Liver (tissue), 9 donors: Measurements from ENCODE around the gene CA11. TPM values are rescaled to one million over a fixed set of nuclear protein-coding genes. Genes with fewer than 3 reads are reported as not detected.

Source experiments
- DNase-seq: peaks from one replicate; pipeline ENCODE4 v3.0.0-alpha.2; 2017; ENCODE audit warnings: low spot score
- H3K27ac ChIP-seq, 2 donors: one replicate each; pipeline ENCODE4 v1.7.0; 2013; ENCODE audit warnings: inconsistent platforms in 2 of 2, low read length in 2 of 2, control low read depth in 1 of 2, low read depth in 1 of 2, mild to moderate bottlenecking in 1 of 2
- H3K27me3 ChIP-seq, 4 donors: one replicate each; pipeline versions ENCODE4 v1.6.1 to v1.7.0; 2013; ENCODE audit warnings: low read length in 3 of 4, inconsistent platforms in 1 of 4, mild to moderate bottlenecking in 1 of 4, moderate library complexity in 1 of 4; ENCODE audit not compliant: control insufficient read depth in 4 of 4, insufficient read depth in 4 of 4
- H3K36me3 ChIP-seq, 4 donors: one replicate each; pipeline versions ENCODE4 v1.6.1 to v1.7.0; 2013; ENCODE audit warnings: low read length in 3 of 4, mild to moderate bottlenecking in 3 of 4, low read depth in 1 of 4, moderate library complexity in 1 of 4; ENCODE audit not compliant: control insufficient read depth in 4 of 4, insufficient read depth in 3 of 4
- H3K4me1 ChIP-seq, 4 donors: one replicate each; pipeline versions ENCODE4 v1.6.1 to v1.7.0; 2013; ENCODE audit warnings: low read length in 3 of 4, mild to moderate bottlenecking in 3 of 4, moderate library complexity in 1 of 4; ENCODE audit not compliant: control insufficient read depth in 4 of 4, insufficient read depth in 4 of 4
- H3K4me3 ChIP-seq, 3 donors: one replicate each; pipeline versions ENCODE4 v1.6.1 to v1.7.0; 2013; ENCODE audit warnings: low read length in 3 of 3, control low read depth in 1 of 3, low read depth in 1 of 3, mild to moderate bottlenecking in 1 of 3
- H3K9ac ChIP-seq, 2 donors: one replicate each; pipeline ENCODE4 v1.7.0; 2013; ENCODE audit warnings: low read length in 2 of 2, mild to moderate bottlenecking in 2 of 2, moderate library complexity in 2 of 2, control low read depth in 1 of 2, low read depth in 1 of 2
- H3K9me3 ChIP-seq, 4 donors: one replicate each; pipeline versions ENCODE4 v1.6.1 to v1.7.0; 2013; ENCODE audit warnings: low read length in 3 of 4; ENCODE audit not compliant: control insufficient read depth in 4 of 4
- ATF3 ChIP-seq: IDR thresholded peaks from 2 replicates; pipeline ENCODE4 v1.6.1; 2016; ENCODE audit warnings: antibody characterized with exemption
- EGR1 ChIP-seq, 2 donors: IDR thresholded peaks; 2 replicates each; pipeline ENCODE4 v1.6.1; 2016 to 2018; ENCODE audit warnings: antibody characterized with exemption in 2 of 2, low read depth in 2 of 2
- FOXA1 ChIP-seq: IDR thresholded peaks from 2 replicates; pipeline ENCODE4 v1.6.1; 2016; ENCODE audit warnings: antibody characterized with exemption
- GABPA ChIP-seq, 2 donors: IDR thresholded peaks in 1 of 2; conservative IDR thresholded peaks in 1 of 2; 2 replicates each; pipeline ENCODE4 v1.6.1; 2016; ENCODE audit warnings: antibody characterized with exemption in 2 of 2, mild to moderate bottlenecking in 1 of 2, moderate library complexity in 1 of 2
- HNF4A ChIP-seq, 2 donors: conservative IDR thresholded peaks; 2 replicates each; pipeline ENCODE4 v1.6.1; 2016; ENCODE audit warnings: antibody characterized with exemption in 2 of 2, mild to moderate bottlenecking in 2 of 2
- HNF4G ChIP-seq: IDR thresholded peaks from 2 replicates; pipeline ENCODE4 v1.6.1; 2016; ENCODE audit warnings: antibody characterized with exemption
- JUND ChIP-seq, 2 donors: IDR thresholded peaks; 2 replicates each; pipeline ENCODE4 v1.6.1; 2016; ENCODE audit warnings: antibody characterized with exemption in 2 of 2
- MAX ChIP-seq: IDR thresholded peaks from 2 replicates; pipeline ENCODE4 v1.6.1; 2016; ENCODE audit warnings: antibody characterized with exemption
- NR2F2 ChIP-seq: IDR thresholded peaks from 2 replicates; pipeline ENCODE4 v1.6.1; 2016; ENCODE audit warnings: antibody characterized with exemption
- RAD21 ChIP-seq, 2 donors: IDR thresholded peaks; 2 replicates each; pipeline ENCODE4 v1.6.1; 2016; ENCODE audit warnings: antibody characterized with exemption in 2 of 2, mild to moderate bottlenecking in 2 of 2
- REST ChIP-seq: IDR thresholded peaks from 2 replicates; pipeline ENCODE4 v1.6.1; 2016; ENCODE audit warnings: antibody characterized with exemption, mild to moderate bottlenecking
- TAF1 ChIP-seq: conservative IDR thresholded peaks from 2 replicates; pipeline ENCODE4 v1.6.1; 2016; ENCODE audit warnings: antibody characterized with exemption, mild to moderate bottlenecking
- ZBTB33 ChIP-seq: IDR thresholded peaks from 2 replicates; pipeline ENCODE4 v1.6.1; 2016; ENCODE audit warnings: antibody characterized with exemption
- WGBS: extraction: QIAGEN DNeasy Blood & Tissue Kit; methylation state at CpG from one replicate; pipeline ENCODE4 v1.1.7; 2013; 5-methylcytosine and 5-hydroxymethylcytosine counted together
- polyA plus RNA-seq, 2 donors: library from polyadenylated mRNA; stranded (reverse) in 1 of 2; unstranded in 1 of 2; fragments of 200-250 nt in 1 of 2; fragments of >200 nt in 1 of 2; fragmentation: Nextera tagmentation in 1 of 2; extraction: Ambion mirVana in 1 of 2; gene quantifications; one replicate each; pipeline versions ENCODE4 v1.2.1 to v1.2.3, GENCODE V29; 2013 to 2015
- total RNA-seq, 2 donors: library from RNA; depleted of rRNA; stranded (reverse); fragments of >200 nt; gene quantifications; one replicate each; pipeline ENCODE4 v1.2.3, GENCODE V29; 2014
- donor health status: healthy.
- donor health status: healthy.
- donor health status: healthy.
- donor health status: healthy.
- donor health status: healthy.

CA11 gene
- total and polyA plus RNA-seq, 4 donors, result 0.09 to 1.1 (median 0.34) TPM

GRCh38 chr19:48603449-48603848 lies 42.5 kb downstream of the CA11 start:
- DNase-seq, result no peak

GRCh38 chr19:48603001-48603400 lies 43.0 kb downstream of the CA11 start:
- H3K27ac ChIP-seq, result no peak overlapping the region
- no peaks in the 10 kb centered on the region for H3K4me1 ChIP-seq
- 84% methylated on average over 9 of the region's 9 CpGs for WGBS
- no peak overlapping the region for H3K9ac ChIP-seq
- DNase-seq, result no peak
- no peaks in the 10 kb centered on the region for H3K36me3 ChIP-seq
- H3K27me3 ChIP-seq, result no peaks in the 10 kb centered on the region
- TF ChIP-seq TAF1 (no peak), HNF4A (conservative IDR thresholded peaks at IDR 0.05) (no peak), MAX (no peak), ATF3 (no peak), ZBTB33 (no peak), GABPA (IDR thresholded peaks at IDR 0.05 in 1 of 2, conservative IDR thresholded peaks at IDR 0.05 in 1 of 2) (no peak), HNF4G (no peak), EGR1 (IDR thresholded peaks at IDR 0.05; ENCODE audit: low read depth in 2 of 2) (no peak), JUND (IDR thresholded peaks at IDR 0.05) (no peak), REST (no peak), NR2F2 (no peak)
- H3K4me3 ChIP-seq, result no peak overlapping the region
- no peaks in the 10 kb centered on the region for H3K9me3 ChIP-seq

More at GRCh38 chr19:48603449-48603848, 42.5 kb downstream of the CA11 start:
- no peaks in the 10 kb centered on the region for H3K9me3 ChIP-seq
- no peak overlapping the region for H3K9ac ChIP-seq
- 91% methylated on average over 39 of the region's 39 CpGs for WGBS
- TF ChIP-seq ATF3 (no peak), RAD21 (IDR thresholded peaks at IDR 0.05) (no peak), HNF4A (conservative IDR thresholded peaks at IDR 0.05) (no peak), HNF4G (no peak), FOXA1 (no peak), MAX (no peak), GABPA (IDR thresholded peaks at IDR 0.05 in 1 of 2, conservative IDR thresholded peaks at IDR 0.05 in 1 of 2) (no peak)
- H3K27me3 ChIP-seq, result no peaks in the 10 kb centered on the region
- no peak overlapping the region for H3K4me3 ChIP-seq
- no peaks in the 10 kb centered on the region for H3K4me1 ChIP-seq
- H3K27ac ChIP-seq, result no peak overlapping the region
- H3K36me3 ChIP-seq, result no peaks in the 10 kb centered on the region
